SK-N-MC (cell line): Measurements from ENCODE around the gene SMARCA4.

Experiments
- EZH2 ChIP-seq: fragments of 200-600 bp; sonication (generic); IDR thresholded peaks from one replicate; pipeline ENCODE4 v1.6.1; 2017; ENCODE audit warnings: antibody characterized with exemption
- POLR2AphosphoS5 ChIP-seq: IDR thresholded peaks from 2 replicates; pipeline ENCODE4 v1.6.1; 2012; ENCODE audit warnings: mild to moderate bottlenecking, low read depth, low read length, borderline replicate concordance

GRCh38 chr19:10922638-10923014 is 38.2 kb upstream of the SMARCA4 start:
- no peak for TF ChIP-seq POLR2AphosphoS5
- no peak for TF ChIP-seq EZH2
